SK-N-SH (cell line): Measurements from ENCODE around the gene MLEC. TPM values are rescaled to one million over a fixed set of nuclear protein-coding genes. Genes with fewer than 3 reads are reported as not detected.
A peak's percentile ranks its signal among the peaks of the same experiment; 100 is the strongest.

ENCODE experiments used
- CTCF ChIA-PET: fragments of 300-600, 350-600 bp; formaldehyde crosslinking; extraction: SDS; loops from one replicate; lab custom pipeline; 2021; lab: Yijun Ruan, JAX
- POLR2A ChIA-PET: fragments of 350-600 bp; sonication (Branson Sonifier 250); formaldehyde crosslinking; extraction: SDS; loops from one replicate; lab custom pipeline; 2020; ENCODE audit warnings: antibody characterized with exemption, inconsistent platforms; lab: Yijun Ruan, JAX
- DNase-seq: peaks from one replicate; pipeline ENCODE4 v3.0.0; 2012
- H2AFZ ChIP-seq: fragments of 200-600 bp; sonication (generic); 2 replicates; pipeline ENCODE4 v1.8.1; 2016; ENCODE audit warnings: antibody characterized with exemption, mild to moderate bottlenecking, low read depth
- H3F3A ChIP-seq: fragments of 200-600 bp; sonication (generic); replicated peaks from 2 replicates; pipeline ENCODE3; 2016; ENCODE audit warnings: antibody characterized with exemption, mild to moderate bottlenecking; ENCODE audit not compliant: insufficient read depth
- H3K27ac ChIP-seq, 2 experiments: fragments of 200-500 bp in 1 of 2; fragments of 200-600 bp in 1 of 2; sonication (Bioruptor generic) in 1 of 2; sonication (generic), shearing (Covaris generic) in 1 of 2; 2 replicates each; pipeline versions ENCODE4 v1.5.1 to v1.6.1; 2014 to 2016; ENCODE audit warnings: low read depth in 2 of 2, inconsistent platforms in 1 of 2, low read length in 1 of 2, mild to moderate bottlenecking in 1 of 2, mixed read lengths in 1 of 2
- H3K27me3 ChIP-seq: fragments of 200-600 bp; sonication (generic), shearing (Covaris generic); 2 replicates; pipeline ENCODE4 v1.6.1; 2016; ENCODE audit warnings: mixed run types; ENCODE audit not compliant: insufficient read depth
- H3K36me3 ChIP-seq, 2 experiments: fragments of 200-500 bp in 1 of 2; fragments of 200-600 bp in 1 of 2; sonication (Bioruptor generic) in 1 of 2; sonication (generic) in 1 of 2; replicated peaks in 1 of 2; 2 replicates each; pipeline versions ENCODE3 to v1.5.1; 2014 to 2016; ENCODE audit warnings: low read length in 1 of 2, mild to moderate bottlenecking in 1 of 2; ENCODE audit not compliant: insufficient read depth in 2 of 2, control insufficient read depth in 1 of 2
- H3K4me1 ChIP-seq, 2 experiments: fragments of 200-500 bp in 1 of 2; fragments of 200-600 bp in 1 of 2; sonication (Bioruptor generic) in 1 of 2; sonication (generic), shearing (Covaris generic) in 1 of 2; 2 replicates each; pipeline versions ENCODE4 v1.5.1 to v1.6.1; 2014 to 2016; ENCODE audit warnings: low read depth in 1 of 2, low read length in 1 of 2, mixed run types in 1 of 2; ENCODE audit not compliant: insufficient read depth in 2 of 2, control insufficient read depth in 1 of 2
- H3K4me2 ChIP-seq: fragments of 200-600 bp; sonication (generic), shearing (Covaris generic); 2 replicates; pipeline ENCODE4 v1.6.1; 2017; ENCODE audit warnings: mixed run types
- H3K4me3 ChIP-seq, 2 experiments: fragments of 200-500 bp in 1 of 2; fragments of 200-600 bp in 1 of 2; sonication (Bioruptor generic) in 1 of 2; sonication (generic), shearing (Covaris generic) in 1 of 2; 2 replicates each; pipeline versions ENCODE4 v1.5.1 to v1.8.1; 2014 to 2016; ENCODE audit warnings: low read depth in 2 of 2, inconsistent platforms in 1 of 2, low read length in 1 of 2, mild to moderate bottlenecking in 1 of 2, mixed read lengths in 1 of 2, moderate library complexity in 1 of 2
- H3K79me2 ChIP-seq: fragments of 200-600 bp; sonication (generic); 2 replicates; pipeline ENCODE4 v1.8.1; 2017; ENCODE audit warnings: mild to moderate bottlenecking; ENCODE audit not compliant: insufficient read depth
- H3K9ac ChIP-seq: fragments of 200-600 bp; sonication (generic); 2 replicates; pipeline ENCODE4 v1.6.1; 2017; ENCODE audit warnings: mixed run types
- H3K9me2 ChIP-seq: fragments of 200-600 bp; sonication (generic); 2 replicates; pipeline ENCODE4 v1.6.1; 2017; ENCODE audit warnings: mixed run types
- H3K9me3 ChIP-seq: fragments of 200-600 bp; sonication (generic); 2 replicates; pipeline ENCODE4 v1.6.1; 2017; ENCODE audit warnings: mixed run types, mild to moderate bottlenecking, moderate library complexity
- H4K20me1 ChIP-seq: fragments of 200-600 bp; sonication (generic); 2 replicates; pipeline ENCODE4 v1.6.1; 2017; ENCODE audit warnings: mild to moderate bottlenecking, mixed run types; ENCODE audit not compliant: insufficient read depth
- CTCF ChIP-seq: fragments of 200-600 bp; sonication (generic); IDR thresholded peaks from 2 replicates; pipeline ENCODE4 v1.6.1; 2017; ENCODE audit warnings: antibody characterized with exemption, mild to moderate bottlenecking, moderate library complexity
- EZH2phosphoT487 ChIP-seq: fragments of 200-600 bp; sonication (generic); IDR thresholded peaks from 2 replicates; pipeline ENCODE4 v1.6.1; 2017; ENCODE audit warnings: low read depth, mixed run types, mild to moderate bottlenecking, antibody characterized with exemption, moderate library complexity, borderline replicate concordance
- FOSL2 ChIP-seq: IDR thresholded peaks from 2 replicates; pipeline ENCODE4 v1.4.0; 2012; ENCODE audit warnings: low read depth, mild to moderate bottlenecking, moderate library complexity, borderline replicate concordance
- FOXJ3 ChIP-seq: sonication (generic); formaldehyde crosslinking; IDR thresholded peaks from 2 replicates; pipeline ENCODE4 v1.5.1; 2020; ENCODE audit warnings: mild to moderate bottlenecking, missing genetic modification reagents
- FOXM1 ChIP-seq: IDR thresholded peaks from 2 replicates; pipeline ENCODE4 v1.4.0; 2012; ENCODE audit warnings: low read depth, mild to moderate bottlenecking
- GATA2 ChIP-seq: sonication (generic); formaldehyde crosslinking; IDR thresholded peaks from 2 replicates; pipeline ENCODE4 v1.5.0; 2020; ENCODE audit warnings: mild to moderate bottlenecking, missing genetic modification reagents
- MEF2A ChIP-seq: IDR thresholded peaks from 2 replicates; pipeline ENCODE4 v1.4.0; 2012; ENCODE audit warnings: low read depth, borderline replicate concordance
- MXI1 ChIP-seq: IDR thresholded peaks from 2 replicates; pipeline ENCODE4 v1.6.1; 2012; ENCODE audit warnings: mild to moderate bottlenecking, low read depth, low read length, improper control_type of control experiment
- NFIC ChIP-seq: IDR thresholded peaks from 2 replicates; pipeline ENCODE4 v1.4.0; 2012; ENCODE audit warnings: borderline replicate concordance
- NRF1 ChIP-seq: IDR thresholded peaks from 2 replicates; pipeline ENCODE4 v1.6.1; 2012; ENCODE audit warnings: low read depth, mild to moderate bottlenecking, low read length
- PBX3 ChIP-seq: IDR thresholded peaks from 2 replicates; pipeline ENCODE4; 2012
- POLR2AphosphoS5 ChIP-seq: IDR thresholded peaks from 2 replicates; pipeline ENCODE4 v1.6.1; 2012; ENCODE audit warnings: low read depth, low read length
- RAD21 ChIP-seq: IDR thresholded peaks from 2 replicates; pipeline ENCODE4 v1.6.1; 2012; ENCODE audit warnings: mild to moderate bottlenecking, low read length
- USF1 ChIP-seq: IDR thresholded peaks from 2 replicates; pipeline ENCODE4 v1.4.0; 2012; ENCODE audit warnings: low read depth, borderline replicate concordance
- WGBS: methylation state at CpG from one replicate; pipeline ENCODE4 v1.1.6; 2017; ENCODE audit warnings: low lambda C conversion rate; 5-methylcytosine and 5-hydroxymethylcytosine counted together
- polyA plus RNA-seq, 3 experiments: library from polyadenylated mRNA; depleted of rRNA; stranded (reverse); fragments of >200 nt; gene quantifications; 2 replicates each; pipeline ENCODE4 v1.2.3, GENCODE V29; 2012
- TF ChIP-seq, protein P1 (sequence below): IDR thresholded peaks from 2 replicates; pipeline ENCODE4 v1.6.1; 2012; ENCODE audit warnings: mild to moderate bottlenecking, low read depth, low read length, moderate library complexity
- TF ChIP-seq, protein P2 (sequence below): IDR thresholded peaks from 2 replicates; pipeline ENCODE4 v1.4.0; 2012; ENCODE audit warnings: low read depth, borderline replicate concordance

The MLEC gene
- polyA plus RNA-seq, 1 of the 3 experiments (the other 2 are of a cell fraction) = 23.4 TPM

GRCh38 chr12:120725659-120726509 is 38.9 kb downstream of the MLEC start, which contains the start of gene ACADS (continued):
- TF ChIP-seq, protein P1, sequence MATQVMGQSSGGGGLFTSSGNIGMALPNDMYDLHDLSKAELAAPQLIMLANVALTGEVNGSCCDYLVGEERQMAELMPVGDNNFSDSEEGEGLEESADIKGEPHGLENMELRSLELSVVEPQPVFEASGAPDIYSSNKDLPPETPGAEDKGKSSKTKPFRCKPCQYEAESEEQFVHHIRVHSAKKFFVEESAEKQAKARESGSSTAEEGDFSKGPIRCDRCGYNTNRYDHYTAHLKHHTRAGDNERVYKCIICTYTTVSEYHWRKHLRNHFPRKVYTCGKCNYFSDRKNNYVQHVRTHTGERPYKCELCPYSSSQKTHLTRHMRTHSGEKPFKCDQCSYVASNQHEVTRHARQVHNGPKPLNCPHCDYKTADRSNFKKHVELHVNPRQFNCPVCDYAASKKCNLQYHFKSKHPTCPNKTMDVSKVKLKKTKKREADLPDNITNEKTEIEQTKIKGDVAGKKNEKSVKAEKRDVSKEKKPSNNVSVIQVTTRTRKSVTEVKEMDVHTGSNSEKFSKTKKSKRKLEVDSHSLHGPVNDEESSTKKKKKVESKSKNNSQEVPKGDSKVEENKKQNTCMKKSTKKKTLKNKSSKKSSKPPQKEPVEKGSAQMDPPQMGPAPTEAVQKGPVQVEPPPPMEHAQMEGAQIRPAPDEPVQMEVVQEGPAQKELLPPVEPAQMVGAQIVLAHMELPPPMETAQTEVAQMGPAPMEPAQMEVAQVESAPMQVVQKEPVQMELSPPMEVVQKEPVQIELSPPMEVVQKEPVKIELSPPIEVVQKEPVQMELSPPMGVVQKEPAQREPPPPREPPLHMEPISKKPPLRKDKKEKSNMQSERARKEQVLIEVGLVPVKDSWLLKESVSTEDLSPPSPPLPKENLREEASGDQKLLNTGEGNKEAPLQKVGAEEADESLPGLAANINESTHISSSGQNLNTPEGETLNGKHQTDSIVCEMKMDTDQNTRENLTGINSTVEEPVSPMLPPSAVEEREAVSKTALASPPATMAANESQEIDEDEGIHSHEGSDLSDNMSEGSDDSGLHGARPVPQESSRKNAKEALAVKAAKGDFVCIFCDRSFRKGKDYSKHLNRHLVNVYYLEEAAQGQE = no peak
- no peak for TF ChIP-seq CTCF
- no peak for TF ChIP-seq GATA2 (CRISPR knock-in tag)

DNA sequence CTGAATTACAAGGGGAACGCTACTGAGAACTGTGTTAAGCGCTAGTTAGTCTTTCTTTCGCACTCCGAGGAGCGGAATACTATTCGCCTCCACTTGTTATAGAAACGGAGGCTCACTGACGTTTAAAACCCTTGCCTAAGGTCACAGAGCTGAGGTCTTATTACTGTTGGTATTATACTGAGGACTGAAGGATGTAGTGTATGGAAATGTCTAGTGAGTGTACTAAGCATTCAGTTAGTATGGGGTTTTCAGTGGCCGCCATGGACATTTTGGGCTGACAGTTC is 39.5 kb downstream of the MLEC start:
- H2AFZ ChIP-seq = no peak overlapping the region; the same call in 1 of the 2 replicates
- H3K27ac ChIP-seq = no peak overlapping the region
- H3K79me2 ChIP-seq = no peaks in the 10 kb centered on the region
- H3K9me3 ChIP-seq = no peaks in the 10 kb centered on the region
- no peak overlapping the region for H3K9ac ChIP-seq
- no peak for DNase-seq
- 96% methylated on average over 8 of the region's 9 CpGs for WGBS
- H3K36me3 ChIP-seq = peaks cover 22 to 28% of the 10 kb centered on the region in 2 experiments
- H3K27me3 ChIP-seq = no peaks in the 10 kb centered on the region
- H4K20me1 ChIP-seq = no peaks in the 10 kb centered on the region
- CTCF ChIA-PET = interaction anchor here (1.6 kb wide), 1 partner anchor 245 kb away, joined by 8 read pairs; no protein-coding TSS in a partner anchor
- H3K9me2 ChIP-seq = no peaks in the 10 kb centered on the region
- H3K4me3 ChIP-seq = peak overlapping the region in 1 of 2 experiments; percentile 60; a peak in 1 of 4 replicates
- POLR2A ChIA-PET = no interaction called here
- H3K4me1 ChIP-seq = peaks cover 0 to 22% of the 10 kb centered on the region in 2 experiments; a peak in 2 of 4 replicates
- peak overlapping the region; percentile 94; the same call in 1 of the 2 replicates for H3K4me2 ChIP-seq
- H3F3A ChIP-seq = no peaks in the 10 kb centered on the region
- TF ChIP-seq, protein P1 = no peak
- TF ChIP-seq PBX3 = no peak
- no peak for TF ChIP-seq NFIC
- TF ChIP-seq, protein P2, sequence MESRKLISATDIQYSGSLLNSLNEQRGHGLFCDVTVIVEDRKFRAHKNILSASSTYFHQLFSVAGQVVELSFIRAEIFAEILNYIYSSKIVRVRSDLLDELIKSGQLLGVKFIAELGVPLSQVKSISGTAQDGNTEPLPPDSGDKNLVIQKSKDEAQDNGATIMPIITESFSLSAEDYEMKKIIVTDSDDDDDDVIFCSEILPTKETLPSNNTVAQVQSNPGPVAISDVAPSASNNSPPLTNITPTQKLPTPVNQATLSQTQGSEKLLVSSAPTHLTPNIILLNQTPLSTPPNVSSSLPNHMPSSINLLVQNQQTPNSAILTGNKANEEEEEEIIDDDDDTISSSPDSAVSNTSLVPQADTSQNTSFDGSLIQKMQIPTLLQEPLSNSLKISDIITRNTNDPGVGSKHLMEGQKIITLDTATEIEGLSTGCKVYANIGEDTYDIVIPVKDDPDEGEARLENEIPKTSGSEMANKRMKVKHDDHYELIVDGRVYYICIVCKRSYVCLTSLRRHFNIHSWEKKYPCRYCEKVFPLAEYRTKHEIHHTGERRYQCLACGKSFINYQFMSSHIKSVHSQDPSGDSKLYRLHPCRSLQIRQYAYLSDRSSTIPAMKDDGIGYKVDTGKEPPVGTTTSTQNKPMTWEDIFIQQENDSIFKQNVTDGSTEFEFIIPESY = no peak
- no peak for TF ChIP-seq MEF2A
- no peak for TF ChIP-seq MXI1
- no peak for TF ChIP-seq USF1
- TF ChIP-seq FOSL2 = no peak
- TF ChIP-seq FOXJ3 (CRISPR knock-in tag) = no peak
- TF ChIP-seq NRF1 = no peak
- no peak for TF ChIP-seq FOXM1
- TF ChIP-seq RAD21 = no peak
- no peak for TF ChIP-seq EZH2phosphoT487
- TF ChIP-seq POLR2AphosphoS5 = no peak
